ENCODE measurements around the gene NDUFS6.

NDUFS6 gene

DNA sequence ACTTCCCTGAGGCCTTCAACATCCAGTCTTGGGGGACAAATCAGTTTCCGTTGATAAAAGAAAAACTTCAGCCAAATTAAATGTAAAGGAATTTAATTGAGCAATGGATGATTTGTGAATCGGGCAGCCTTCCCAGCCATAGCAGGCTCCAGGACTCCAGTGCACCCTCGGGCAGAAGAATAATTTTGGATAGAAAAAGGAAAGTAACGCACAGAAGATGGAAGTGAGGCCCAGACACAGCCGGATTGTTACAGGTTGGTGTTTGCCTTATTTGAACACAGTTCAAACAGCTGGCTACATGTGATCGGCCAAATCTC lies 20.6 kb upstream of the NDUFS6 start:
- ATAC-seq: no peak
- TF ChIP-seq, protein P1, sequence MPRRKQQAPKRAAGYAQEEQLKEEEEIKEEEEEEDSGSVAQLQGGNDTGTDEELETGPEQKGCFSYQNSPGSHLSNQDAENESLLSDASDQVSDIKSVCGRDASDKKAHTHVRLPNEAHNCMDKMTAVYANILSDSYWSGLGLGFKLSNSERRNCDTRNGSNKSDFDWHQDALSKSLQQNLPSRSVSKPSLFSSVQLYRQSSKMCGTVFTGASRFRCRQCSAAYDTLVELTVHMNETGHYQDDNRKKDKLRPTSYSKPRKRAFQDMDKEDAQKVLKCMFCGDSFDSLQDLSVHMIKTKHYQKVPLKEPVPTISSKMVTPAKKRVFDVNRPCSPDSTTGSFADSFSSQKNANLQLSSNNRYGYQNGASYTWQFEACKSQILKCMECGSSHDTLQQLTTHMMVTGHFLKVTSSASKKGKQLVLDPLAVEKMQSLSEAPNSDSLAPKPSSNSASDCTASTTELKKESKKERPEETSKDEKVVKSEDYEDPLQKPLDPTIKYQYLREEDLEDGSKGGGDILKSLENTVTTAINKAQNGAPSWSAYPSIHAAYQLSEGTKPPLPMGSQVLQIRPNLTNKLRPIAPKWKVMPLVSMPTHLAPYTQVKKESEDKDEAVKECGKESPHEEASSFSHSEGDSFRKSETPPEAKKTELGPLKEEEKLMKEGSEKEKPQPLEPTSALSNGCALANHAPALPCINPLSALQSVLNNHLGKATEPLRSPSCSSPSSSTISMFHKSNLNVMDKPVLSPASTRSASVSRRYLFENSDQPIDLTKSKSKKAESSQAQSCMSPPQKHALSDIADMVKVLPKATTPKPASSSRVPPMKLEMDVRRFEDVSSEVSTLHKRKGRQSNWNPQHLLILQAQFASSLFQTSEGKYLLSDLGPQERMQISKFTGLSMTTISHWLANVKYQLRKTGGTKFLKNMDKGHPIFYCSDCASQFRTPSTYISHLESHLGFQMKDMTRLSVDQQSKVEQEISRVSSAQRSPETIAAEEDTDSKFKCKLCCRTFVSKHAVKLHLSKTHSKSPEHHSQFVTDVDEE (CRISPR knock-in tag; IDR thresholded peaks at IDR 0.05): no peak
- TF ChIP-seq SNAI2 (CRISPR knock-in tag; IDR thresholded peaks at IDR 0.05) (no peak), TOX (CRISPR knock-in tag; IDR thresholded peaks at IDR 0.05; ENCODE audit: borderline replicate concordance) (no peak), ARNTL (CRISPR knock-in tag; IDR thresholded peaks at IDR 0.05; ENCODE audit: borderline replicate concordance, low read depth) (no peak), OSR1 (CRISPR knock-in tag; IDR thresholded peaks at IDR 0.05) (no peak), PPARA (CRISPR knock-in tag; IDR thresholded peaks at IDR 0.05; ENCODE audit: borderline replicate concordance) (no peak), TCF4 (CRISPR knock-in tag; IDR thresholded peaks at IDR 0.05; ENCODE audit: borderline replicate concordance) (no peak), CSDC2 (CRISPR knock-in tag; IDR thresholded peaks at IDR 0.05) (no peak), ZNF70 (CRISPR knock-in tag; IDR thresholded peaks at IDR 0.05) (no peak), ZNF8 (CRISPR knock-in tag; IDR thresholded peaks at IDR 0.05) (no peak), BACH2 (CRISPR knock-in tag; IDR thresholded peaks at IDR 0.05; ENCODE audit: borderline replicate concordance) (no peak), ZFP3 (CRISPR knock-in tag; IDR thresholded peaks at IDR 0.05) (no peak), ZFP30 (CRISPR knock-in tag; IDR thresholded peaks at IDR 0.05) (no peak), ESRRG (CRISPR knock-in tag; IDR thresholded peaks at IDR 0.05) (no peak)

DNA sequence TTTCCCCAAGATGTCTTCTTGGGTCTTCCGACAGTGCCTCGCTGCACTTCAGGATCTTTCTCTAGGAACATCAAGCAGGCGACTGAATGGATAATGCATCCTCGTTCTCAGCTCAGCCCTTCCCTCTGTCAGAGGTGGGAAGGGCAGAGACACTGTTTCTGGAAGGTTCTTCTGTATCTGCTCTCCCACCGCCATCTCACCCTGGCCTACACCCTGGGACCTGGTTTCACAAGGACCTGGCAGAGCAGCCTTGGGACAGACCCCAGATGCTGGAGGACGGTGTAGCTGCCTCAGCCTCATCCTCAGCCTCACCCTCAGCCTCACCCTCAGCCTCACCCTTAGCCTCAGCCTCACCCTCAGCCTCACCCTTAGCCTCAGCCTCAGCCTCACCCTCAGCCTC lies 20.1 kb upstream of the NDUFS6 start:
- no peak for ATAC-seq
- no peak for TF ChIP-seq ZNF70 (CRISPR knock-in tag; IDR thresholded peaks at IDR 0.05)
- TF ChIP-seq, protein P2, sequence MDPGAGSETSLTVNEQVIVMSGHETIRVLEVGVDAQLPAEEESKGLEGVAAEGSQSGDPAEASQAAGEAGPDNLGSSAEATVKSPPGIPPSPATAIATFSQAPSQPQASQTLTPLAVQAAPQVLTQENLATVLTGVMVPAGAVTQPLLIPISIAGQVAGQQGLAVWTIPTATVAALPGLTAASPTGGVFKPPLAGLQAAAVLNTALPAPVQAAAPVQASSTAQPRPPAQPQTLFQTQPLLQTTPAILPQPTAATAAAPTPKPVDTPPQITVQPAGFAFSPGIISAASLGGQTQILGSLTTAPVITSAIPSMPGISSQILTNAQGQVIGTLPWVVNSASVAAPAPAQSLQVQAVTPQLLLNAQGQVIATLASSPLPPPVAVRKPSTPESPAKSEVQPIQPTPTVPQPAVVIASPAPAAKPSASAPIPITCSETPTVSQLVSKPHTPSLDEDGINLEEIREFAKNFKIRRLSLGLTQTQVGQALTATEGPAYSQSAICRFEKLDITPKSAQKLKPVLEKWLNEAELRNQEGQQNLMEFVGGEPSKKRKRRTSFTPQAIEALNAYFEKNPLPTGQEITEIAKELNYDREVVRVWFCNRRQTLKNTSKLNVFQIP (CRISPR knock-in tag; IDR thresholded peaks at IDR 0.05; ENCODE audit: borderline replicate concordance, low read depth): no peak
- TF ChIP-seq TOX (CRISPR knock-in tag; IDR thresholded peaks at IDR 0.05; ENCODE audit: borderline replicate concordance): no peak
- TF ChIP-seq SNAI2 (CRISPR knock-in tag; IDR thresholded peaks at IDR 0.05): no peak
- no peak for TF ChIP-seq ISL1 (CRISPR knock-in tag; IDR thresholded peaks at IDR 0.05)
- TF ChIP-seq RARB (CRISPR knock-in tag; IDR thresholded peaks at IDR 0.05): no peak
- no peak for TF ChIP-seq PPARA (CRISPR knock-in tag; IDR thresholded peaks at IDR 0.05; ENCODE audit: borderline replicate concordance)
- TF ChIP-seq TCF4 (CRISPR knock-in tag; IDR thresholded peaks at IDR 0.05; ENCODE audit: borderline replicate concordance): no peak
- no peak for TF ChIP-seq OSR1 (CRISPR knock-in tag; IDR thresholded peaks at IDR 0.05)
- TF ChIP-seq, protein P1 (CRISPR knock-in tag; IDR thresholded peaks at IDR 0.05): no peak
- no peak for TF ChIP-seq ZFP3 (CRISPR knock-in tag; IDR thresholded peaks at IDR 0.05)
- TF ChIP-seq ESRRG (CRISPR knock-in tag; IDR thresholded peaks at IDR 0.05): no peak
- TF ChIP-seq, protein P3, sequence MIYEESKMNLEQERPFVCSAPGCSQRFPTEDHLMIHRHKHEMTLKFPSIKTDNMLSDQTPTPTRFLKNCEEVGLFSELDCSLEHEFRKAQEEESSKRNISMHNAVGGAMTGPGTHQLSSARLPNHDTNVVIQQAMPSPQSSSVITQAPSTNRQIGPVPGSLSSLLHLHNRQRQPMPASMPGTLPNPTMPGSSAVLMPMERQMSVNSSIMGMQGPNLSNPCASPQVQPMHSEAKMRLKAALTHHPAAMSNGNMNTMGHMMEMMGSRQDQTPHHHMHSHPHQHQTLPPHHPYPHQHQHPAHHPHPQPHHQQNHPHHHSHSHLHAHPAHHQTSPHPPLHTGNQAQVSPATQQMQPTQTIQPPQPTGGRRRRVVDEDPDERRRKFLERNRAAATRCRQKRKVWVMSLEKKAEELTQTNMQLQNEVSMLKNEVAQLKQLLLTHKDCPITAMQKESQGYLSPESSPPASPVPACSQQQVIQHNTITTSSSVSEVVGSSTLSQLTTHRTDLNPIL (CRISPR knock-in tag; IDR thresholded peaks at IDR 0.05; ENCODE audit: low read depth): no peak
- no peak for TF ChIP-seq ARNTL (CRISPR knock-in tag; IDR thresholded peaks at IDR 0.05; ENCODE audit: borderline replicate concordance, low read depth)
- TF ChIP-seq ZFP30 (CRISPR knock-in tag; IDR thresholded peaks at IDR 0.05): no peak

DNA sequence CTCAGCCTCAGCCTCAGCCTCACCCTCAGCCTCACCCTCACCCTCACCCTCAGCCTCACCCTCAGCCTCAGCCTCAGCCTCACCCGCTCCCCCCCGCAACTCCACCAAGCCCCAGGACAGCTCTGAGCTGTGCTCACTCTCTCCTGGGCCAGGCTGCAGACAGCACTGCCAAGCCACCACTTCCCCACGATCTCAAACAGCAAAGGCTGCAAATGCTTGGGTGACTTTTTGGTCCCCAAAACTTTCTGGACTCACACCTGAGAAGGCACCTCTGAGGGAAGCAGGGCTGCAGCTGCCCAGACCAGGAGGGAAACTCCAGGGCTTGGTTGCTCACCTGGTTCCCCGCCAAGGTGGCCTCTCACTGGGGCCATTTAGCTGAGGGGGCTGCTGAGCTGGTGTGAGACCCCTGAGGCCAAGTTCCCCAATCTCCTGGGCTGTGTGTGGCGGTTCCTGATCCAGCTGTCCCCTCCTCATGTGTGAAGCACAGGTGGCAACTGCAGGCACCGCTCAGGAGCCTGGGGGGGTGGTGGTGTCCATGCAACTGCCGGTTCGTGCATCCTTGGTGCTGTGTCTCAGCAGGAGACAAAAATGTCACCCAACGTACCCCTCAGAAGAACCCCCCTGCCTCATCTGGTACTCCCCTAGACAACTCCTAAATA lies 19.4 kb upstream of the NDUFS6 start:
- ATAC-seq: no peak
- no peak for TF ChIP-seq ZC3H10 (CRISPR knock-in tag; IDR thresholded peaks at IDR 0.05)
- TF ChIP-seq ZNF70 (CRISPR knock-in tag; IDR thresholded peaks at IDR 0.05): no peak
- TF ChIP-seq, protein P4, sequence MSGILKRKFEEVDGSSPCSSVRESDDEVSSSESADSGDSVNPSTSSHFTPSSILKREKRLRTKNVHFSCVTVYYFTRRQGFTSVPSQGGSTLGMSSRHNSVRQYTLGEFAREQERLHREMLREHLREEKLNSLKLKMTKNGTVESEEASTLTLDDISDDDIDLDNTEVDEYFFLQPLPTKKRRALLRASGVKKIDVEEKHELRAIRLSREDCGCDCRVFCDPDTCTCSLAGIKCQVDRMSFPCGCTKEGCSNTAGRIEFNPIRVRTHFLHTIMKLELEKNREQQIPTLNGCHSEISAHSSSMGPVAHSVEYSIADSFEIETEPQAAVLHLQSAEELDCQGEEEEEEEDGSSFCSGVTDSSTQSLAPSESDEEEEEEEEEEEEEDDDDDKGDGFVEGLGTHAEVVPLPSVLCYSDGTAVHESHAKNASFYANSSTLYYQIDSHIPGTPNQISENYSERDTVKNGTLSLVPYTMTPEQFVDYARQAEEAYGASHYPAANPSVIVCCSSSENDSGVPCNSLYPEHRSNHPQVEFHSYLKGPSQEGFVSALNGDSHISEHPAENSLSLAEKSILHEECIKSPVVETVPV (CRISPR knock-in tag; IDR thresholded peaks at IDR 0.05): no peak
- no peak for TF ChIP-seq ISL1 (CRISPR knock-in tag; IDR thresholded peaks at IDR 0.05)
- TF ChIP-seq ZFP3 (CRISPR knock-in tag; IDR thresholded peaks at IDR 0.05): no peak
- TF ChIP-seq ARNTL (CRISPR knock-in tag; IDR thresholded peaks at IDR 0.05; ENCODE audit: borderline replicate concordance, low read depth): no peak
- TF ChIP-seq GLIS3 (CRISPR knock-in tag; IDR thresholded peaks at IDR 0.05): no peak
- TF ChIP-seq, protein P3 (CRISPR knock-in tag; IDR thresholded peaks at IDR 0.05; ENCODE audit: low read depth): no peak
- no peak for TF ChIP-seq SNAI2 (CRISPR knock-in tag; IDR thresholded peaks at IDR 0.05)
- TF ChIP-seq, protein P5, sequence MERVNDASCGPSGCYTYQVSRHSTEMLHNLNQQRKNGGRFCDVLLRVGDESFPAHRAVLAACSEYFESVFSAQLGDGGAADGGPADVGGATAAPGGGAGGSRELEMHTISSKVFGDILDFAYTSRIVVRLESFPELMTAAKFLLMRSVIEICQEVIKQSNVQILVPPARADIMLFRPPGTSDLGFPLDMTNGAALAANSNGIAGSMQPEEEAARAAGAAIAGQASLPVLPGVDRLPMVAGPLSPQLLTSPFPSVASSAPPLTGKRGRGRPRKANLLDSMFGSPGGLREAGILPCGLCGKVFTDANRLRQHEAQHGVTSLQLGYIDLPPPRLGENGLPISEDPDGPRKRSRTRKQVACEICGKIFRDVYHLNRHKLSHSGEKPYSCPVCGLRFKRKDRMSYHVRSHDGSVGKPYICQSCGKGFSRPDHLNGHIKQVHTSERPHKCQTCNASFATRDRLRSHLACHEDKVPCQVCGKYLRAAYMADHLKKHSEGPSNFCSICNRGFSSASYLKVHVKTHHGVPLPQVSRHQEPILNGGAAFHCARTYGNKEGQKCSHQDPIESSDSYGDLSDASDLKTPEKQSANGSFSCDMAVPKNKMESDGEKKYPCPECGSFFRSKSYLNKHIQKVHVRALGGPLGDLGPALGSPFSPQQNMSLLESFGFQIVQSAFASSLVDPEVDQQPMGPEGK (CRISPR knock-in tag; IDR thresholded peaks at IDR 0.05; ENCODE audit: borderline replicate concordance): no peak
- TF ChIP-seq BACH2 (CRISPR knock-in tag; IDR thresholded peaks at IDR 0.05; ENCODE audit: borderline replicate concordance): no peak
- TF ChIP-seq TOX (CRISPR knock-in tag; IDR thresholded peaks at IDR 0.05; ENCODE audit: borderline replicate concordance): no peak
- no peak for TF ChIP-seq TCF4 (CRISPR knock-in tag; IDR thresholded peaks at IDR 0.05; ENCODE audit: borderline replicate concordance)
- no peak for TF ChIP-seq ZFP30 (CRISPR knock-in tag; IDR thresholded peaks at IDR 0.05)

All from SK-N-SH treated with all-trans-retinoic acid at 6 μM for 48 hours (cell line).